ENCODE data around the gene SMG5. TPM values are rescaled to one million over a fixed set of nuclear protein-coding genes. Genes with fewer than 3 reads are reported as not detected.

The SMG5 gene
- total and polyA plus RNA-seq, 9 donors: 30.1 to 54.6 (median 38.3) TPM

- Histone ChIP-seq H3K4me1 (ENCODE audit: insufficient read depth) (no peaks in the 10 kb centered on the region), H3K36me3 (no peaks in the 10 kb centered on the region), H3K27ac (no peak overlapping the region), H3K27me3 (no peaks in the 10 kb centered on the region), H3K9me3 (no peaks in the 10 kb centered on the region), H3K4me3 (no peak overlapping the region)
- intact Hi-C loops (cut with DNase I): no loop called here
- no peak for DNase-seq
- 60 to 67% (median 62%) methylated on average over 4 of the region's 4 CpGs for WGBS, 3 donors
- TF ChIP-seq POLR2A (IDR thresholded peaks at IDR 0.05) (no peak), EP300 (IDR thresholded peaks at IDR 0.05) (no peak), CTCF (IDR thresholded peaks at IDR 0.05) (no peak)
Measured at GRCh38 chr1:156268336-156268735, 14.3 kb downstream of the SMG5 start.

- intact Hi-C loops (cut with DNase I): no loop called here
- no peak for DNase-seq
- H3K36me3 ChIP-seq: no peaks in the 10 kb centered on the region
- 79 to 95% (median 87%) methylated on average over 13 of the region's 13 CpGs for WGBS, 3 donors
- no peaks in the 10 kb centered on the region for H3K4me1 ChIP-seq (ENCODE audit: insufficient read depth)
- no peak overlapping the region for H3K4me3 ChIP-seq
- H3K9me3 ChIP-seq: no peaks in the 10 kb centered on the region
- no peaks in the 10 kb centered on the region for H3K27me3 ChIP-seq
- no peak overlapping the region for H3K27ac ChIP-seq
- TF ChIP-seq POLR2A (IDR thresholded peaks at IDR 0.05): no peak
- TF ChIP-seq CTCF (IDR thresholded peaks at IDR 0.05): no peak
- no peak for TF ChIP-seq EP300 (IDR thresholded peaks at IDR 0.05)
Measured at GRCh38 chr1:156266051-156266450, 16.6 kb downstream of the SMG5 start.

GRCh38 chr1:156263288-156263655 is 19.4 kb downstream of the SMG5 start:
- no peaks in the 10 kb centered on the region for H3K9me3 ChIP-seq
- TF ChIP-seq EP300 (IDR thresholded peaks at IDR 0.05) (no peak), CTCF (IDR thresholded peaks at IDR 0.05) (no peak), POLR2A (IDR thresholded peaks at IDR 0.05) (no peak)
- no peak overlapping the region for H3K4me3 ChIP-seq
- intact Hi-C loops (cut with DNase I): no loop called here
- no peak for DNase-seq
- H3K27me3 ChIP-seq: no peaks in the 10 kb centered on the region
- WGBS, 3 donors: 84 to 91% (median 90%) methylated on average over 9 of the region's 9 CpGs
- H3K36me3 ChIP-seq: no peaks in the 10 kb centered on the region
- H3K27ac ChIP-seq: no peak overlapping the region
- no peaks in the 10 kb centered on the region for H3K4me1 ChIP-seq (ENCODE audit: insufficient read depth)

- no peaks in the 10 kb centered on the region for H3K9me3 ChIP-seq
- intact Hi-C loops (cut with DNase I): no loop called here
- WGBS, 3 donors: 57 to 64% (median 62%) methylated on average over 9 of the region's 9 CpGs
- H3K4me1 ChIP-seq (ENCODE audit: insufficient read depth): no peaks in the 10 kb centered on the region
- H3K4me3 ChIP-seq: no peak overlapping the region
- no peak for TF ChIP-seq CTCF (IDR thresholded peaks at IDR 0.05)
- TF ChIP-seq EP300 (IDR thresholded peaks at IDR 0.05): no peak
- no peak for TF ChIP-seq POLR2A (IDR thresholded peaks at IDR 0.05)
- no peaks in the 10 kb centered on the region for H3K27me3 ChIP-seq
- H3K36me3 ChIP-seq: no peaks in the 10 kb centered on the region
- no peak overlapping the region for H3K27ac ChIP-seq
- DNase-seq: no peak
Measured at GRCh38 chr1:156262461-156263287, 20.0 kb downstream of the SMG5 start.

Data from ovary (tissue), 9 donors.